GM19372 (cell line): ENCODE measurements around the gene OR51L1.
"Not testable (repeated sequence)": the region's sequence is repeated elsewhere in the genome, so short reads cannot be mapped to it uniquely, and the experiment has no call there.

Experiments used
- ATAC-seq: cut with Tn5 transposase; IDR thresholded peaks from one replicate; pipeline ENCODE4 v1.9.1; 2021; ENCODE audit warnings: mild to moderate bottlenecking, low read depth, moderate library complexity; ENCODE audit not compliant: unreplicated experiment

Gene OR51L1

GRCh38 chr11:4994551-4994950, at the start of gene OR51L1:
TSS of gene OR51L1 (plus strand) at chr11:4994851. CDS start at chr11:4998983, 4,132 bp downstream.
- ATAC-seq, result no peak

GRCh38 chr11:4947505-4947904, 47.1 kb upstream of the OR51L1 start, which contains the start of gene OR51A4:
TSS of gene OR51A4 (minus strand) at chr11:4947605. CDS start at chr11:4947100, 505 bp downstream.
- no peak for ATAC-seq

- not testable (repeated sequence) for ATAC-seq
These were observed 39.0 kb upstream of the OR51L1 start, which contains the start of gene OR51A2 for GRCh38 chr11:4955613-4956012. TSS of gene OR51A2 (minus strand) at chr11:4955713. CDS start at chr11:4955713, 0 bp downstream.

GRCh38 chr11:4957396-4957795, 37.3 kb upstream of the OR51L1 start:
- ATAC-seq, result no peak

- no peak for ATAC-seq
These were observed 33.8 kb upstream of the OR51L1 start for GRCh38 chr11:4960877-4961276.

- ATAC-seq, result no peak
These were observed 31.8 kb upstream of the OR51L1 start for GRCh38 chr11:4962816-4963215.

GRCh38 chr11:4975436-4975835, 19.2 kb upstream of the OR51L1 start:
- no peak for ATAC-seq

GRCh38 chr11:4979036-4979435, 15.6 kb upstream of the OR51L1 start:
- ATAC-seq, result no peak

- no peak for ATAC-seq
These were observed 12.0 kb upstream of the OR51L1 start for GRCh38 chr11:4982678-4983077.

GRCh38 chr11:4983841-4984240, 10.8 kb upstream of the OR51L1 start:
- ATAC-seq, result no peak

GRCh38 chr11:4991060-4991459, 3.6 kb upstream of the OR51L1 start:
- no peak for ATAC-seq

- ATAC-seq, result no peak
These were observed 10.0 kb downstream of the OR51L1 start for GRCh38 chr11:5004424-5005274.

GRCh38 chr11:5007561-5007960, 12.9 kb downstream of the OR51L1 start:
- no peak for ATAC-seq

GRCh38 chr11:5011254-5011653, 16.6 kb downstream of the OR51L1 start:
- no peak for ATAC-seq

GRCh38 chr11:5013012-5013411, 18.4 kb downstream of the OR51L1 start:
- ATAC-seq, result no peak

- no peak for ATAC-seq
These were observed 27.3 kb downstream of the OR51L1 start for GRCh38 chr11:5021996-5022395.

GRCh38 chr11:5036669-5037068, 42.0 kb downstream of the OR51L1 start:
- ATAC-seq, result no peak

GRCh38 chr11:5037926-5038325, 43.3 kb downstream of the OR51L1 start:
- no peak for ATAC-seq

GRCh38 chr11:5038341-5038740, 43.7 kb downstream of the OR51L1 start:
- ATAC-seq, result no peak

- no peak for ATAC-seq
These were observed 46.2 kb downstream of the OR51L1 start for GRCh38 chr11:5040876-5041275.

- ATAC-seq, result no peak
These were observed 47.4 kb downstream of the OR51L1 start for GRCh38 chr11:5042091-5042490.

- no peak for ATAC-seq
These were observed 48.7 kb downstream of the OR51L1 start for GRCh38 chr11:5043380-5043779.
